Measurements from ENCODE around the gene NTN5.

DNA sequence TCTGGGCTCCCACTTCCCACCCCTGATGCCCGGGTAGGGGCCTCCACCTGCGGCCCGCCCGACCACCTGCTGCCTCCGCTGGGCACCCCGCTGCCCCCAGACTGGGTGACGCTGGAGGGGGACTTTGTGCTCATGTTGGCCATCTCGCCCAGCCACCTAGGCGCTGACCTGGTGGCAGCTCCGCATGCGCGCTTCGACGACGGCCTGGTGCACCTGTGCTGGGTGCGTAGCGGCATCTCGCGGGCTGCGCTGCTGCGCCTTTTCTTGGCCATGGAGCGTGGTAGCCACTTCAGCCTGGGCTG lies 43.6 kb downstream of the NTN5 start:
- TF ChIP-seq, protein P1, sequence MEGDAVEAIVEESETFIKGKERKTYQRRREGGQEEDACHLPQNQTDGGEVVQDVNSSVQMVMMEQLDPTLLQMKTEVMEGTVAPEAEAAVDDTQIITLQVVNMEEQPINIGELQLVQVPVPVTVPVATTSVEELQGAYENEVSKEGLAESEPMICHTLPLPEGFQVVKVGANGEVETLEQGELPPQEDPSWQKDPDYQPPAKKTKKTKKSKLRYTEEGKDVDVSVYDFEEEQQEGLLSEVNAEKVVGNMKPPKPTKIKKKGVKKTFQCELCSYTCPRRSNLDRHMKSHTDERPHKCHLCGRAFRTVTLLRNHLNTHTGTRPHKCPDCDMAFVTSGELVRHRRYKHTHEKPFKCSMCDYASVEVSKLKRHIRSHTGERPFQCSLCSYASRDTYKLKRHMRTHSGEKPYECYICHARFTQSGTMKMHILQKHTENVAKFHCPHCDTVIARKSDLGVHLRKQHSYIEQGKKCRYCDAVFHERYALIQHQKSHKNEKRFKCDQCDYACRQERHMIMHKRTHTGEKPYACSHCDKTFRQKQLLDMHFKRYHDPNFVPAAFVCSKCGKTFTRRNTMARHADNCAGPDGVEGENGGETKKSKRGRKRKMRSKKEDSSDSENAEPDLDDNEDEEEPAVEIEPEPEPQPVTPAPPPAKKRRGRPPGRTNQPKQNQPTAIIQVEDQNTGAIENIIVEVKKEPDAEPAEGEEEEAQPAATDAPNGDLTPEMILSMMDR (IDR thresholded peaks at IDR 0.05) = no peak
- no peak for TF ChIP-seq POLR2A (IDR thresholded peaks at IDR 0.05)

Measured in heart left ventricle (tissue), 13 donors.